ENCODE results near the gene BPIFB6. TPM values are rescaled to one million over a fixed set of nuclear protein-coding genes. Genes with fewer than 3 reads are reported as not detected.

BPIFB6 gene
- total RNA-seq, 2 donors from 2014 or later: not detected

GRCh38 chr20:32990426-32990825 is 41.0 kb upstream of the BPIFB6 start:
- Histone ChIP-seq H3K9me3 (no peaks in the 10 kb centered on the region), H3K4me3 (no peak overlapping the region), H3K4me1 (no peaks in the 10 kb centered on the region), H3K27me3 (no peaks in the 10 kb centered on the region), H3K27ac (no peak overlapping the region), H3K9ac (ENCODE audit: low read depth in 2 of 2, low read length in 2 of 2) (no peak overlapping the region), H3K36me3 (no peaks in the 10 kb centered on the region)
- no peak for DNase-seq
- no peak for TF ChIP-seq CTCF (IDR thresholded peaks at IDR 0.05)
- intact Hi-C loops (cut with DNase I): no loop called here

- Histone ChIP-seq H3K36me3 (no peaks in the 10 kb centered on the region), H3K27me3 (no peaks in the 10 kb centered on the region), H3K4me1 (no peaks in the 10 kb centered on the region), H3K4me3 (no peak overlapping the region), H3K27ac (no peak overlapping the region), H3K9me3 (no peaks in the 10 kb centered on the region), H3K9ac (ENCODE audit: low read depth in 2 of 2, low read length in 2 of 2) (no peak overlapping the region)
- no peak for DNase-seq
- no peak for TF ChIP-seq CTCF (IDR thresholded peaks at IDR 0.05)
- intact Hi-C loops (cut with DNase I): no loop called here
Measured at GRCh38 chr20:32991383-32991782, 40.1 kb upstream of the BPIFB6 start.

GRCh38 chr20:32991792-32992641 is 39.4 kb upstream of the BPIFB6 start:
- H3K9ac ChIP-seq (ENCODE audit: low read depth in 2 of 2, low read length in 2 of 2): no peak overlapping the region
- no peak for DNase-seq
- intact Hi-C loops (cut with DNase I): no loop called here
- H3K4me1 ChIP-seq: no peaks in the 10 kb centered on the region
- no peak overlapping the region for H3K27ac ChIP-seq
- no peak for TF ChIP-seq CTCF (IDR thresholded peaks at IDR 0.05)
- H3K27me3 ChIP-seq: no peaks in the 10 kb centered on the region
- no peak overlapping the region for H3K4me3 ChIP-seq
- H3K36me3 ChIP-seq: no peaks in the 10 kb centered on the region
- no peaks in the 10 kb centered on the region for H3K9me3 ChIP-seq

- Histone ChIP-seq H3K4me3 (no peak overlapping the region), H3K9me3 (no peaks in the 10 kb centered on the region), H3K27me3 (no peaks in the 10 kb centered on the region), H3K36me3 (no peaks in the 10 kb centered on the region), H3K9ac (ENCODE audit: low read depth in 2 of 2, low read length in 2 of 2) (no peak overlapping the region), H3K4me1 (no peaks in the 10 kb centered on the region), H3K27ac (no peak overlapping the region)
- intact Hi-C loops (cut with DNase I): no loop called here
- no peak for DNase-seq
- no peak for TF ChIP-seq CTCF (IDR thresholded peaks at IDR 0.05)
Measured at GRCh38 chr20:32993496-32994050, 37.9 kb upstream of the BPIFB6 start.

- Histone ChIP-seq H3K9ac (ENCODE audit: low read depth in 2 of 2, low read length in 2 of 2) (no peak overlapping the region), H3K9me3 (no peaks in the 10 kb centered on the region), H3K4me1 (no peaks in the 10 kb centered on the region), H3K27me3 (no peaks in the 10 kb centered on the region), H3K36me3 (no peaks in the 10 kb centered on the region), H3K4me3 (no peak overlapping the region), H3K27ac (no peak overlapping the region)
- TF ChIP-seq CTCF (IDR thresholded peaks at IDR 0.05): no peak
- DNase-seq: no peak
- intact Hi-C loops (cut with DNase I): no loop called here
Measured at GRCh38 chr20:32995802-32996201, 35.6 kb upstream of the BPIFB6 start.
